Medulla oblongata (tissue), 1 donor: ENCODE data around the gene RET.

Experiments used
- DNase-seq: peaks from one replicate; pipeline ENCODE4 v3.0.0-alpha.2; 2015; ENCODE audit errors: extremely low spot score

Gene RET

GRCh38 chr10:43166880-43167497 lies 90.1 kb downstream of the RET start:
- DNase-seq: no peak

- DNase-seq: no peak
Measured at GRCh38 chr10:43167498-43167889, 90.6 kb downstream of the RET start.

- DNase-seq: no peak
Measured at GRCh38 chr10:43170491-43170890, 93.6 kb downstream of the RET start.

GRCh38 chr10:43172645-43173044 lies 95.8 kb downstream of the RET start:
- no peak for DNase-seq

GRCh38 chr10:43173120-43173519 lies 96.3 kb downstream of the RET start:
- no peak for DNase-seq

GRCh38 chr10:43174969-43175368 lies 98.1 kb downstream of the RET start:
- DNase-seq: no peak

GRCh38 chr10:43176271-43176670 lies 99.4 kb downstream of the RET start:
- no peak for DNase-seq

GRCh38 chr10:43177595-43177994 lies 100.7 kb downstream of the RET start:
- DNase-seq: no peak
